Stimulated activated CD8-positive, alpha-beta memory T cell treated with anti-CD3 and anti-CD28 coated beads, Interleukin-7, amount 100 ng/mL, for 24 hours (primary cell): Measurements from ENCODE around the gene ESPL1.

Experiments
- DNase-seq: peaks from one replicate; pipeline ENCODE4 v3.0.0-alpha.2; 2020; ENCODE audit warnings: low read depth

ESPL1 gene

DNA sequence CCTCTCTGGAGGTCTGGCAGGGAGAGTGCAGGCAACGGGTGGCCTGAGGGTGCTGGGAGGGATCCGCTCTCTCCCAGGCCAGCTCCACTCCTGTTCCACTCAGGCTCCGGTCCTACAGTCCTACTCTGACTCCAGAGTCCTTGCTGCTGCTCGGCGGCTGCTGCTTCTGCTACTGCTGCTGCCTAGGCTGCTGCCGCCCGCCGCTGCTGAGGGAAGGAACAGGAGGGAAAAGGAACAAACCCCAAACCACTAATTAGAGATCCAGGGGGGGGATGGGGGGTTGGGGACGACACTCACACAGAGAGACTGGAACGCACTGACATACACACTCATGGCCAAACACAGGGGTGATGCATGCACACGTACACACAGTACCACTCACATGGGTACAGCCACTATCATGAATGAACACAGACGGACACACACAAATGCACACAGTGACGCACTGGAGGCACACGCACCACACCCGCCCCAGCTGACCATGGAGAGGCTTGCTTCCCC lies 68.1 kb downstream of the ESPL1 start, which contains the start of gene SP7:
SP7 (minus strand) TSS at position 174 of the 501 bp plus-strand sequence. CDS start 708 bp downstream, outside the sequence.
- DNase-seq: no peak

- DNase-seq: no peak
Observed at GRCh38 chr12:53338017-53338416, 69.9 kb downstream of the ESPL1 start.

GRCh38 chr12:53338916-53339315 lies 70.8 kb downstream of the ESPL1 start:
- no peak for DNase-seq

DNA sequence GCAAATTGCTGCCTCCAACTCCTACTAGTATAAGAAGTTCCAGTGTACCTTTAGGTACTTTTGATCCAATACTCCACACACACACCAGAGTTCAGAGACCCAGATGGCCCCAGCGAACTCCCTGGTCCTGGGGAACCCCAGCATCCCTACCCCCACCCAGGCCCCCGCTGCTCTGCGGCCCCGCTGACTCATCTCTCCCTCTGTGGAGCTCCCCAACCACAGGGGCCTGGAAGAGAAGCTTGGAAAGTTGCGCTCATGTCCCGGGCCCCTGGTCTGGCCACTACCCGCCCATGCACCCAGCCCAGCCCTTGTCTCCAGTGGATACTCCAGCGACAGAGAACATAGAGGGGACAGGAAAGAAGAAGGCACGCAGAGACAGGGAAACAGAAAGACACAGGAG lies 72.3 kb downstream of the ESPL1 start:
- DNase-seq: no peak
